ENCODE measurements around the gene SPATA22. TPM values are rescaled to one million over a fixed set of nuclear protein-coding genes. Genes with fewer than 3 reads are reported as not detected.
"Not testable (repeated sequence)": the region's sequence is repeated elsewhere in the genome, so short reads cannot be mapped to it uniquely, and the experiment has no call there.

Gene SPATA22
- total RNA-seq, 1 donor from 2014 or later, result not detected

GRCh38 chr17:3502466-3502865 lies 30.8 kb upstream of the SPATA22 start:
- Mint-ChIP-seq H3K27me3 (ENCODE audit: insufficient read depth) (peaks cover 2% of the 10 kb centered on the region), H3K36me3 (ENCODE audit: low read depth) (no peaks in the 10 kb centered on the region), H3K9me3 (no peaks in the 10 kb centered on the region), H3K4me3 (no peak overlapping the region), H3K4me1 (ENCODE audit: low read depth) (no peaks in the 10 kb centered on the region), H3K27ac (no peak overlapping the region)
- intact Hi-C loops (cut with micrococcal nuclease), result no loop called here
- DNase-seq (ENCODE audit: low spot score), result no peak

- Mint-ChIP-seq H3K27ac (no peak overlapping the region), H3K4me1 (ENCODE audit: low read depth) (no peaks in the 10 kb centered on the region), H3K9me3 (no peaks in the 10 kb centered on the region), H3K27me3 (ENCODE audit: insufficient read depth) (peaks cover under 1% of the 10 kb centered on the region), H3K36me3 (ENCODE audit: low read depth) (no peaks in the 10 kb centered on the region), H3K4me3 (no peak overlapping the region)
- intact Hi-C loops (cut with micrococcal nuclease), result no loop called here
- DNase-seq (ENCODE audit: low spot score), result no peak
Observed at GRCh38 chr17:3501344-3501743, 29.7 kb upstream of the SPATA22 start.

GRCh38 chr17:3497101-3497500 lies 25.5 kb upstream of the SPATA22 start:
- intact Hi-C loops (cut with micrococcal nuclease), result no loop called here
- no peaks in the 10 kb centered on the region for H3K4me1 Mint-ChIP-seq (ENCODE audit: low read depth)
- no peak for DNase-seq (ENCODE audit: low spot score)
- peaks cover 4% of the 10 kb centered on the region for H3K27me3 Mint-ChIP-seq (ENCODE audit: insufficient read depth)
- H3K4me3 Mint-ChIP-seq, result no peak overlapping the region
- H3K27ac Mint-ChIP-seq, result no peak overlapping the region
- no peaks in the 10 kb centered on the region for H3K9me3 Mint-ChIP-seq
- no peaks in the 10 kb centered on the region for H3K36me3 Mint-ChIP-seq (ENCODE audit: low read depth)

- intact Hi-C loops (cut with micrococcal nuclease), result no loop called here
- Mint-ChIP-seq H3K27ac (no peak overlapping the region), H3K27me3 (ENCODE audit: insufficient read depth) (peaks cover 20% of the 10 kb centered on the region)
Observed at GRCh38 chr17:3485481-3486068, 14.0 kb upstream of the SPATA22 start.

GRCh38 chr17:3482852-3483251 lies 11.2 kb upstream of the SPATA22 start:
- Mint-ChIP-seq H3K4me3 (no peak overlapping the region), H3K27ac (no peak overlapping the region), H3K36me3 (ENCODE audit: low read depth) (no peaks in the 10 kb centered on the region), H3K27me3 (ENCODE audit: insufficient read depth) (peaks cover 18% of the 10 kb centered on the region), H3K9me3 (no peaks in the 10 kb centered on the region), H3K4me1 (ENCODE audit: low read depth) (no peaks in the 10 kb centered on the region)
- no peak for DNase-seq (ENCODE audit: low spot score)
- intact Hi-C loops (cut with micrococcal nuclease), result no loop called here

More at GRCh38 chr17:3485481-3486068, 14.0 kb upstream of the SPATA22 start:
- Mint-ChIP-seq H3K9me3 (no peaks in the 10 kb centered on the region), H3K4me1 (ENCODE audit: low read depth) (no peaks in the 10 kb centered on the region), H3K4me3 (no peak overlapping the region), H3K36me3 (ENCODE audit: low read depth) (no peaks in the 10 kb centered on the region)
- no peak for DNase-seq (ENCODE audit: low spot score)

GRCh38 chr17:3479988-3480387 lies 8.4 kb upstream of the SPATA22 start:
- DNase-seq (ENCODE audit: low spot score), result no peak
- intact Hi-C loops (cut with micrococcal nuclease), result no loop called here
- H3K4me1 Mint-ChIP-seq (ENCODE audit: low read depth), result no peaks in the 10 kb centered on the region
- H3K36me3 Mint-ChIP-seq (ENCODE audit: low read depth), result no peaks in the 10 kb centered on the region
- no peak overlapping the region for H3K4me3 Mint-ChIP-seq
- no peaks in the 10 kb centered on the region for H3K9me3 Mint-ChIP-seq
- no peak overlapping the region for H3K27ac Mint-ChIP-seq
- peaks cover 15% of the 10 kb centered on the region for H3K27me3 Mint-ChIP-seq (ENCODE audit: insufficient read depth)

GRCh38 chr17:3475812-3476610 lies 4.4 kb upstream of the SPATA22 start, which contains the start of gene ASPA:
Gene ASPA (plus strand): TSS chr17:3475997. CDS start chr17:3476160, 163 bp downstream.
- Mint-ChIP-seq H3K4me3 (no peak within 1 kb of the TSS), H3K36me3 (ENCODE audit: low read depth) (no peaks in the 10 kb centered on the region), H3K27ac (no peak within 1 kb of the TSS), H3K27me3 (ENCODE audit: insufficient read depth) (peaks cover 2% of the 10 kb centered on the region), H3K9me3 (no peaks in the 10 kb centered on the region), H3K4me1 (ENCODE audit: low read depth) (no peaks in the 10 kb centered on the region)
- no peak for DNase-seq (ENCODE audit: low spot score)
- intact Hi-C loops (cut with micrococcal nuclease), result no loop called here

GRCh38 chr17:3475251-3475685 lies 3.6 kb upstream of the SPATA22 start:
- H3K4me3 Mint-ChIP-seq, result no peak overlapping the region
- no peak for DNase-seq (ENCODE audit: low spot score)
- no peaks in the 10 kb centered on the region for H3K4me1 Mint-ChIP-seq (ENCODE audit: low read depth)
- no peak overlapping the region for H3K27ac Mint-ChIP-seq
- intact Hi-C loops (cut with micrococcal nuclease), result no loop called here
- peaks cover 2% of the 10 kb centered on the region for H3K27me3 Mint-ChIP-seq (ENCODE audit: insufficient read depth)
- no peaks in the 10 kb centered on the region for H3K9me3 Mint-ChIP-seq
- H3K36me3 Mint-ChIP-seq (ENCODE audit: low read depth), result no peaks in the 10 kb centered on the region

- H3K9me3 Mint-ChIP-seq, result no peaks in the 10 kb centered on the region
- intact Hi-C loops (cut with micrococcal nuclease), result no loop called here
Observed at GRCh38 chr17:3474212-3474611, 2.6 kb upstream of the SPATA22 start.

GRCh38 chr17:3472137-3472536 lies 518 bp upstream of the SPATA22 start:
- no peak overlapping the region for H3K27ac Mint-ChIP-seq
- intact Hi-C loops (cut with micrococcal nuclease), result no loop called here
- H3K36me3 Mint-ChIP-seq (ENCODE audit: low read depth), result no peaks in the 10 kb centered on the region
- no peaks in the 10 kb centered on the region for H3K9me3 Mint-ChIP-seq
- H3K27me3 Mint-ChIP-seq (ENCODE audit: insufficient read depth), result no peaks in the 10 kb centered on the region
- H3K4me1 Mint-ChIP-seq (ENCODE audit: low read depth), result no peaks in the 10 kb centered on the region
- DNase-seq (ENCODE audit: low spot score), result no peak
- no peak overlapping the region for H3K4me3 Mint-ChIP-seq

More at GRCh38 chr17:3474212-3474611, 2.6 kb upstream of the SPATA22 start:
- Mint-ChIP-seq H3K27me3 (ENCODE audit: insufficient read depth) (no peaks in the 10 kb centered on the region), H3K27ac (no peak overlapping the region), H3K4me1 (ENCODE audit: low read depth) (no peaks in the 10 kb centered on the region), H3K4me3 (no peak overlapping the region), H3K36me3 (ENCODE audit: low read depth) (no peaks in the 10 kb centered on the region)
- DNase-seq (ENCODE audit: low spot score), result no peak

- H3K9me3 Mint-ChIP-seq, result no peaks in the 10 kb centered on the region
- no peak overlapping the region for H3K4me3 Mint-ChIP-seq
- no peaks in the 10 kb centered on the region for H3K27me3 Mint-ChIP-seq (ENCODE audit: insufficient read depth)
- no peaks in the 10 kb centered on the region for H3K36me3 Mint-ChIP-seq (ENCODE audit: low read depth)
- intact Hi-C loops (cut with micrococcal nuclease), result no loop called here
- no peak overlapping the region for H3K27ac Mint-ChIP-seq
- no peak for DNase-seq (ENCODE audit: low spot score)
- H3K4me1 Mint-ChIP-seq (ENCODE audit: low read depth), result no peaks in the 10 kb centered on the region
Observed at GRCh38 chr17:3469529-3469928, 2.1 kb downstream of the SPATA22 start.

GRCh38 chr17:3466355-3466754 lies 5.3 kb downstream of the SPATA22 start:
- DNase-seq (ENCODE audit: low spot score); H3K4me3 Mint-ChIP-seq; intact Hi-C loops (cut with micrococcal nuclease); H3K27ac Mint-ChIP-seq; H3K9me3 Mint-ChIP-seq; H3K4me1 Mint-ChIP-seq (ENCODE audit: low read depth); H3K36me3 Mint-ChIP-seq (ENCODE audit: low read depth); H3K27me3 Mint-ChIP-seq (ENCODE audit: insufficient read depth): not testable (repeated sequence)

- no peak overlapping the region for H3K4me3 Mint-ChIP-seq
Observed at GRCh38 chr17:3448059-3448665, 23.5 kb downstream of the SPATA22 start.

More at GRCh38 chr17:3448059-3448665, 23.5 kb downstream of the SPATA22 start:
- DNase-seq (ENCODE audit: low spot score), result no peak
- Mint-ChIP-seq H3K27me3 (ENCODE audit: insufficient read depth) (peaks cover 11% of the 10 kb centered on the region), H3K27ac (no peak overlapping the region), H3K4me1 (ENCODE audit: low read depth) (no peaks in the 10 kb centered on the region), H3K9me3 (no peaks in the 10 kb centered on the region), H3K36me3 (ENCODE audit: low read depth) (no peaks in the 10 kb centered on the region)
- intact Hi-C loops (cut with micrococcal nuclease), result no loop called here
